NCI-H82 treated with DMSO at 0.1 percent for 48 hours (cell line): ENCODE data around the gene NCOA5.

ENCODE experiments used
- DNase-seq: peaks from one replicate; lab custom pipeline; 2025; ENCODE audit not compliant: unreplicated experiment; lab: John Stamatoyannopoulos, UW

Gene NCOA5

DNA sequence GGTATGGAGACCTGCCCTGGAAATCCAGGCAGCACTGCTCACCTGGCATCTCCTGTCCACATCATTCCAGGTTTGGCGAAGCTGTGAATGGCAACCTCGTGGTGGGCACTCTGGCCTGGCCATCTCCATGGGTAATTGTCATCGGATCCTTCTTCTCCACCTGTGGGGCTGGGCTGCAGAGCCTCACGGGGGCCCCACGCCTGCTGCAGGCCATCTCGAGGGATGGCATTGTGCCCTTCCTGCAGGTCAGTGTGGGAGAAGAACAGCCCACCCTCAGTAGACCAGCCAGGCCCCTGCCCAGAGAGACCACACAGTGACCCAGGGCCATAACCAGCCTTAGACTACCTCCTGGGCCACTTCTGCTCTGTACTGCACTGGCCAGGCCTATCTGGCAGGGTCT, 44.9 kb downstream of the NCOA5 start:
- DNase-seq, result no peak

GRCh38 chr20:46043556-46043955, 46.2 kb downstream of the NCOA5 start:
- no peak for DNase-seq

DNA sequence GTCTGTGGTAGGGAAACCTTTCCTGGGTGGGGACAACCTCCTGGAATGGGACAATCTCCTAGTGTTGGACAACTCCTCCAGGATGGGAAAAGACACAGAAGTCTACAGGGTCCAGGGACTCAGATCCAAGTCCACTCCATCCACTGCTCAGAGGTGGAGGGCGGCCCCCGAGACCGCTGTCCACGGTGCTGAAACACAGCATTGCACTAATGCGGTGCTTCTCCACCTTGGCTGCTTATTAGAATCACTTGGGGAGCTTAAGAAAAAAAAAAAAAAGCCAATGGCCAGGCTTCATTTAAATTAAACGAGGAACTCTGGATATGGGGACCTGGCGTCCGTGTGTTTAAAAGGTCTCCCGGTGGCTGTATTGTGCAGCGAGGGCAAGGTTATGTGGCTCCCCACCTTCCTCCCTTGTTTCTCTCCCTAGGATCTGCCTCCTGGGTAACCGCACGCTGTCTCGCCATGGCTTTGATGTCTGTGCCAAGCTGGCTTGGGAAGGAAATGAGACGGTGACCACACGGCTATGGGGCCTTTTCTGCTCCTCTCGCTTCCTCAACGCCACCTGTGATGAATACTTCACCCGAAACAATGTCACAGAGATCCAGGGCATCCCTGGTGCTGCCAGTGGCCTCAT, 48.7 kb downstream of the NCOA5 start:
- DNase-seq, result no peak

DNA sequence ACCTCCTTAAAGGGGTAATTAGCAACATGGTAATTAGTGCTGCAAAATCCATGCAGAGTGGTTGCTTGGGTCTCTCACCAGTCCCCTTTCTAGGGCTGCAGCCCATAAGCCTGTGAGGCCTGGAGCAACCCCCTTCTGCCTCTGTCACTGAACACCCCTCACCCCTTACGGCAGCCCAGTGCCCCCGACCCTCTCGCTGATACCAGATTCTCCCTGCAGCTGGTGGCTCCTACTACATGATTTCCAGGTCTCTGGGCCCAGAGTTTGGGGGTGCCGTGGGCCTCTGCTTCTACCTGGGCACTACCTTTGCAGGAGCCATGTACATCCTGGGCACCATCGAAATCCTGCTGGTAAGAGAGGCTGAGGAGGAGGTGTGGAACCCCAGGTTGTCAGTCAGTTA, 52.7 kb downstream of the NCOA5 start:
- DNase-seq, result no peak

DNA sequence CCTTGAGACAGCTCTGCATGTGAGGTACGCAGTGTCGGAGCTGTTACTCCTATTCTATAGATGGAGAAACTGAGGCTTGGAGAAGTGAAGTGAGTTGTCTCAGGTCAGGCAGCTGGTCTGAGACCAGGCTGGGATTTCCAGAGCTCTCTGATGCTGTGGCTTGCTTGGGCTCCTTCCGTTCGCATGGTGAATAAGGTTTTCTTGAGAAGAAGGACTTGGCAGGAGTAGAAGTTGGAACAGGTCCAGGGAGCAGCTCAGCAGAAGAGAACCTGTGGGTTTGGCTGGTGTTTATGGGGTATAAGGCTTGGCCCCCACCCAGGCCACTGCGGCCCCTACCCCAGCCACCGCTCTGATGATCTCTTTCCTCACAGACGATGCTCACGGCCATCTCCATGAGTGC, 53.4 kb downstream of the NCOA5 start:
- DNase-seq, result no peak

GRCh38 chr20:46035713-46036112, 54.0 kb downstream of the NCOA5 start:
- DNase-seq, result no peak

DNA sequence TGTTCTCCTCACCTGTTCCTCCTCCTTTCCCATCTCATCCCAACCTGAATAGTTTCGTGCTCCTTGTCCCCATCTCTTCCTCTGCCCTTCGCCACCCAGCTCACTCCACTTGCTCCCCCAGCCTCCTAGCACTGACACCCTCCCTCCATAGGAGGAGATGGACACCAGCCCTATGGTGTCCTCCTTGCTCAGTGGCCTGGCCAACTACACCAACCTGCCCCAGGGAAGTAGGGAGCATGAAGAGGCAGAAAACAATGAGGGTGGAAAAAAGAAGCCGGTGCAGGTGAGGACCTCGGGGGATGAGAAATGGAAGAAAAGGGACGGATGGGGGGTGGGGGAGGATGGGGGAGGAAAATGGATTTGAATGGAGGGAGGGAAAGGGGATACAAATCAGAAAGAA, 54.5 kb downstream of the NCOA5 start:
- DNase-seq, result no peak

- no peak for DNase-seq
These were observed 55.7 kb downstream of the NCOA5 start for GRCh38 chr20:46034039-46034438.

- DNase-seq, result peak; percentile 63
These were observed 58.0 kb downstream of the NCOA5 start for GRCh38 chr20:46031701-46032254.

DNA sequence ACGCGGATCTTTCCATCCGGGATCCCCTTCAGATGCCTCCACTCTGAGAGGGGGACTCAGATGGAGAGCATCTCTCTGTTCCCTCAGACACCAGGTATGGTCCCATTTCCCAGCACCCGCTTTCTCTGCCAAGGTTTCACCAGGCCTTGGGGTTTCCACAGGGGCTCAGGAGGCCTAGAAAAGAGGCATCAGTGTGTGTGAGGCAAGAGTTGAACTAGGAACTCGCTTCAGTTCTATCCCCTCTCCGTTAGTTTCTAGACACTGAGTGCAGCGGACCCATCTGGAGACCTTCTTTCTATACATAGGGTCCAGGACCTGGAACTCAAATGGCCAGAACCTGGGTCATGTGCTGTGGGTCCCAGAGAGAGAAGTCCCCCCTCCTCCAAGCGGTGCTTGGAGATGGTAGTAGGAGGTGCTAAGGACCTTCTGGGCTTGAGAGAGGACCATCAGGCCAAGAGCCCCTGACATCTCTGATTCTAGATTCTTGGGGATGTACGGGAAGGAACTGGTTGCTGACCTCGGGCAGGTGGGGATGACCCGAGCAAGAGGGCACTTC, 58.7 kb downstream of the NCOA5 start:
- DNase-seq, result no peak

GRCh38 chr20:46030284-46031013, 59.3 kb downstream of the NCOA5 start:
- no peak for DNase-seq

GRCh38 chr20:46028772-46029371, 60.9 kb downstream of the NCOA5 start, which contains the start of gene SLC12A5:
SLC12A5 (plus strand) TSS chr20:46029215; CDS start chr20:46029345, 130 bp downstream.
- DNase-seq, result no peak

GRCh38 chr20:46028110-46028509, 61.7 kb downstream of the NCOA5 start:
- DNase-seq, result peak; percentile 77

GRCh38 chr20:46027245-46027853, 62.4 kb downstream of the NCOA5 start:
- DNase-seq, result no peak

GRCh38 chr20:46025376-46025783, 64.4 kb downstream of the NCOA5 start:
- no peak for DNase-seq

- no peak for DNase-seq
These were observed 65.8 kb downstream of the NCOA5 start for GRCh38 chr20:46023999-46024398.

DNA sequence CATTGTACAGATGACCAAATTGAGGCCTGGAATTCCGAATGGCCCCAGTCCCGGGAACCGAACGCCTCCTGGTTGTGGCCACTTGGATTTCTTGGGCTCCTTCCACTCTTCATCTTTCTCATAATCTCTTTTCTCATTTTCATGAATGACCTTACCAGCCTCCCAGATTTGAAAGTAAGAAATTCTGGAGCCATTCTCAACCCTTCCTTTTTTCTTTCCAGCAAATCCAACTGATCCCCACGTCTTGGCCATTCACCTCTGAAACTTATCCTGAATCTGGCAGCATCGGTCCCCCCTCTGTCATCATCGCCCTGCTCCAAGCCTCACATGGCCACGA, 66.6 kb downstream of the NCOA5 start:
- DNase-seq, result no peak

DNA sequence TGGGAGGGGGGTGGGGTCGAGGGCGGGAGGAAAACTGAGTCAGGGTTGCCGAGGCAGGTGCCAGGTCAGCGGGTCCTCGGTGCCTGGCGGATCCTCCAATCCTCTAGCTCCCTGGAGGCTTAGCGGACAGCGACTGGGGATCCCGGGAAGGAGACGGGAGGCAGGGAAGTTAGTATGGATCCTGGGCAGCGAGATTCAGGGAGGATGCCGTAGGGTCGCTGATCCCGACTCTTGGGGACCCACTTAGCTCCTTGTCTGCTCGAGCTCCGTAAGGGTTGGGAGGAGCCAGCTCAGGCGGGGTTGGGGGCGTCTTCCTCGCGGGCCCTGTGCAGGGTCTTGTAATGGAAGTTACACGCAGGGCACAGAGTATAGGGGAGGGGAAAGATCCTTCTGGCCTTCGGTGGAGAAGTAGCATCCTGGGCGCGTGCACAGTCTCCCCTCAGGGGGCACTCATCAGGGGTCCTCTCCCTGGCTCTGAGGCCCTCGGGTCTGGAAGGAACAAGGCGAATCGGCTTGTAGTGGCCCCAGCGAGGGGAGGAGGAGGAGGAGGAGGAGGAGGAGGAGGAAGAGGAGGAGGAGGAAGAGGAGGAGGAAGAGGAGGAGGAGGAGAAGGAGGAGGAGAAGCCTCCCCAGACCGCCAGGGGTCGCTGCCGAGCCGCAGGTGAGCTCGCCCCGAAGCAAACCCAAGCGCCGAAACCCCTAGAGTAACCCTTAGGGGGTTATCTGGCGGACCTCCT, 67.2 kb downstream of the NCOA5 start:
- DNase-seq, result peak; percentile 49

DNA sequence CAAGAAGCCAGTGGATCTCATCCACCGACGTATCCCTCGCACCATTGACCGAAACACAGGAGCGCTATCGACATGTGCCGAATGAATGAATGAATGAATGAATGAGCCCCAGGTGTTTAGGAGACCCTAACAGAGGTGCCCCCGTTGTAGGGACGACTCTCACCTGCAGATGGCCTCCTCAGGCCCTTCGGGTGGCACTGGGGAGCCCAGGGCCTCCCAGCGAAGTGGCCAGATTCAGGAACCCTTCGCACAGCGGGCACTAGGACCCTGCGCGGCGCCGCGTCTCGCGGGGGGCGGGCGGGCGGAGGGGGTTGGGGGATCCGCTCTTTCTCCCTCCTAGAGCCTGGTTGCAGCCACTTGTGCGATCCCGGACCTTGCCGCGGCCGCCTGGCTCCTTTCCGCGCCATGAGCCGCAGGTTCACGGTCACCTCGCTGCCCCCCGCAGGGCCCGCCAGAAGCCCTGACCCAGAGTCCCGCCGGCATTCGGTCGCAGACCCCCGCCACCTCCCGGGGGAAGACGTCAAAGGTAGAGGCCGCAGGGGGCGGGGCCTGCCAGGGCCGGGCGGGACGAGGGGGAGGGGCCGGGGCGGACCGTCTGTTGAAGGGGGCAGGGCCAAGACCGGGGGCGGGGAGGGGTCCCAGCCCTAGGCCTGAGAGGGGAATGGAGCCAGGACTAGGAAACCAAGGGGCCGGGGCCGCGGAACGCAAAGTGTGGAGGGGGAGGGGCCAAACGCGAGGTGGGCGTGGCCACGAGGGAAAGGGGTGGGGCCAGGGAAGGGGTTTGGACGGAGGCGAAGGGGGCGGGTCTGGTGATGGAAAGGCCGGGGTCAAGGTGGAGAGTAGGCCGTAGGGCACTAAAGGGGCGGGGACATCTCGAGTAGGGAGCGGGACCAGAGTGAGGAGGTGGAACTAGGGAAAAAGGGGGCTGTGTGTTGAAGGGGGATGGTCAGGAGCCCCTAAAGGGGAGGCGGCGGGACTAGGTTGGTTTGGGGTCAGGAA, 68.1 kb downstream of the NCOA5 start:
- peak; percentile 79 for DNase-seq
